MM.1S (cell line): ENCODE data around the gene GSTCD.

Source experiments
- DNase-seq: peaks from one replicate; pipeline ENCODE4 v3.0.0-alpha.2; 2015
- H2AFZ ChIP-seq: fragments of 300-600 bp; sonication (generic); 2 replicates; pipeline ENCODE4 v1.6.0; 2016; ENCODE audit warnings: antibody characterized with exemption, low read length
- H3F3A ChIP-seq: fragments of 300-600 bp; sonication (generic); 2 replicates; pipeline ENCODE4 v1.6.1; 2016; ENCODE audit warnings: mild to moderate bottlenecking, antibody characterized with exemption, low read length, moderate library complexity, mixed read lengths; ENCODE audit not compliant: insufficient read depth
- H3K27ac ChIP-seq: fragments of 300-600 bp; sonication (generic); 2 replicates; pipeline ENCODE4 v1.5.1; 2016; ENCODE audit warnings: mild to moderate bottlenecking, low read length
- H3K27me3 ChIP-seq: fragments of 300-600 bp; sonication (generic); replicated peaks from 2 replicates; pipeline ENCODE4 v1.6.0; 2016; ENCODE audit warnings: low read length; ENCODE audit not compliant: insufficient read depth
- H3K36me3 ChIP-seq: fragments of 300-600 bp; sonication (generic); replicated peaks from 2 replicates; pipeline ENCODE4 v1.6.1; 2016; ENCODE audit warnings: mild to moderate bottlenecking, low read length, mixed read lengths; ENCODE audit not compliant: insufficient read depth
- H3K4me1 ChIP-seq: fragments of 300-600 bp; sonication (generic); 2 replicates; pipeline ENCODE4 v1.6.1; 2016; ENCODE audit warnings: low read length, mixed read lengths
- H3K4me2 ChIP-seq: fragments of 300-600 bp; sonication (generic); 2 replicates; pipeline ENCODE4 v1.6.0; 2016; ENCODE audit warnings: low read depth, low read length
- H3K4me3 ChIP-seq: fragments of 300-600 bp; sonication (generic); 2 replicates; pipeline ENCODE4 v1.5.1; 2016; ENCODE audit warnings: low read length, mixed read lengths
- H3K79me2 ChIP-seq: fragments of 300-600 bp; sonication (generic); 2 replicates; pipeline ENCODE4 v1.6.1; 2016; ENCODE audit warnings: mixed run types, low read length, mixed read lengths
- H3K9ac ChIP-seq: fragments of 300-600 bp; sonication (generic); 2 replicates; pipeline ENCODE4 v1.6.1; 2016; ENCODE audit warnings: low read length, mixed read lengths
- H3K9me2 ChIP-seq: fragments of 300-600 bp; sonication (generic); replicated peaks from 2 replicates; pipeline ENCODE4 v1.6.1; 2016; ENCODE audit warnings: mild to moderate bottlenecking, low read length, mixed read lengths; ENCODE audit not compliant: insufficient read depth
- H3K9me3 ChIP-seq: fragments of 300-600 bp; sonication (generic); replicated peaks from 2 replicates; pipeline ENCODE4 v1.6.1; 2016; ENCODE audit warnings: mild to moderate bottlenecking, low read length, mixed read lengths; ENCODE audit not compliant: insufficient read depth
- H4K20me1 ChIP-seq: fragments of 300-600 bp; sonication (generic); 2 replicates; pipeline ENCODE4 v1.6.1; 2016; ENCODE audit warnings: mild to moderate bottlenecking, low read length, moderate library complexity, mixed read lengths; ENCODE audit not compliant: insufficient read depth
- CTCF ChIP-seq: fragments of 300-600 bp; sonication (generic); IDR thresholded peaks from 2 replicates; pipeline ENCODE4 v1.5.1; 2016; ENCODE audit warnings: antibody characterized with exemption, low read length, mixed read lengths
- EZH2 ChIP-seq: fragments of 300-600 bp; sonication (generic); optimal IDR thresholded peaks from 2 replicates; pipeline ENCODE3; 2017; ENCODE audit warnings: low read depth, mild to moderate bottlenecking, antibody characterized with exemption, low read length, mixed read lengths
- EZH2phosphoT487 ChIP-seq: fragments of 300-600 bp; sonication (generic); IDR thresholded peaks from 2 replicates; pipeline ENCODE4 v1.6.1; 2018; ENCODE audit warnings: antibody characterized with exemption, low read length

Gene GSTCD

DNA sequence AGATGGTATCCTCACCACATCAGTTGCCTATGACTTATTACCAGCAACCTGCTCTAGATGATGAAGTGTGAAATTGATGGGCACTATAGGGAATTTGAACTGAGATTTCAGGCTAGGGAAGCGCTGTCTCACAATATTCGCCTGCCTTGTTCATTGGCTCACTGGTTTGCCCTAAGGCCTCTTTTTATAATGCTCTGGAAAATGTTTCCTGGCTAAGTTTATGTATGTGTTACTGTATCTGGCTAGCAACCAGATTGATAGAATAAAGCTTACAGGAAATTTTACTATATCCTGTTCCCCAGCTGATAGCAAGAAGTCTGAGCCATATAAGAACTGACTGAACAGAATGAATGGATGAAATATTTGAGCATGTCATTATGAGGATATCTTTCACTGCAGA lies 71.6 kb downstream of the GSTCD start:
- no peaks in the 10 kb centered on the region for H3K9me2 ChIP-seq
- TF ChIP-seq CTCF (no peak), EZH2 (no peak), EZH2phosphoT487 (no peak)
- no peaks in the 10 kb centered on the region for H3K4me1 ChIP-seq
- no peaks in the 10 kb centered on the region for H3K79me2 ChIP-seq
- no peaks in the 10 kb centered on the region for H3F3A ChIP-seq
- no peaks in the 10 kb centered on the region for H3K36me3 ChIP-seq
- H3K9ac ChIP-seq = no peak overlapping the region
- no peak for DNase-seq
- no peak overlapping the region for H3K27ac ChIP-seq
- no peak overlapping the region for H2AFZ ChIP-seq
- H3K4me3 ChIP-seq = no peak overlapping the region
- no peaks in the 10 kb centered on the region for H3K9me3 ChIP-seq
- H3K27me3 ChIP-seq = no peaks in the 10 kb centered on the region
- H4K20me1 ChIP-seq = no peaks in the 10 kb centered on the region
- no peak overlapping the region for H3K4me2 ChIP-seq

- Histone ChIP-seq H3K27ac (no peak overlapping the region), H3K27me3 (no peaks in the 10 kb centered on the region), H2AFZ (no peak overlapping the region), H3F3A (no peaks in the 10 kb centered on the region), H3K9ac (no peak overlapping the region), H3K9me2 (no peaks in the 10 kb centered on the region), H3K79me2 (no peaks in the 10 kb centered on the region), H3K4me3 (no peak overlapping the region), H4K20me1 (no peaks in the 10 kb centered on the region), H3K4me1 (peaks cover 4% of the 10 kb centered on the region; the same call in 1 of the 2 replicates), H3K9me3 (no peaks in the 10 kb centered on the region), H3K36me3 (no peaks in the 10 kb centered on the region), H3K4me2 (no peak overlapping the region)
- no peak for DNase-seq
- TF ChIP-seq EZH2 (no peak), EZH2phosphoT487 (no peak), CTCF (no peak)
Measured at GRCh38 chr4:105784761-105785160, 76.2 kb downstream of the GSTCD start.

DNA sequence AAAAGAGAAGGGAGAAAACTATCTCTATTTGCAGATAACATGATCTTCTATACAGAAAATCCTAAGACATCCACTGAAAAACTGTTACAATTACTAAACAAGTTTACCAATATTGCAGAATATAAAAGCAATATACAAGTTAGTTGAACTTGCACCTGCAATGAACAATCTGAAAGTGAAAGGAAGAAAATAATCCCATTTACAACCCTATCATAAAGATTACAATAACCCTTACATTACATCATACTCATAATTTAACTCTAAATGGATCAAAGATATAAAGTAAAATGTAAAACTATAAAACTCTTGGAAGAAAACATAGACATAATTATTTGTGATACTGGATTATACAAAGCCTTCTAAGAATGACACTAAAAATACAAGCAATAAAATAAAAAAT lies 77.2 kb downstream of the GSTCD start:
- H3F3A ChIP-seq = no peaks in the 10 kb centered on the region
- no peak overlapping the region for H3K9ac ChIP-seq
- no peaks in the 10 kb centered on the region for H3K36me3 ChIP-seq
- no peaks in the 10 kb centered on the region for H3K27me3 ChIP-seq
- no peaks in the 10 kb centered on the region for H3K9me3 ChIP-seq
- no peak overlapping the region for H3K4me2 ChIP-seq
- no peaks in the 10 kb centered on the region for H4K20me1 ChIP-seq
- no peak overlapping the region for H3K4me3 ChIP-seq
- no peak overlapping the region for H2AFZ ChIP-seq
- H3K27ac ChIP-seq = no peak overlapping the region
- no peaks in the 10 kb centered on the region for H3K79me2 ChIP-seq
- DNase-seq = no peak
- TF ChIP-seq EZH2phosphoT487 = no peak
- no peak for TF ChIP-seq CTCF
- no peak for TF ChIP-seq EZH2
- H3K4me1 ChIP-seq = peaks cover 4% of the 10 kb centered on the region; the same call in 1 of the 2 replicates
- H3K9me2 ChIP-seq = no peaks in the 10 kb centered on the region
